Esophagus squamous epithelium (tissue), 4 donors: ENCODE results near the gene PIK3AP1.

ENCODE experiments used
- CTCF ChIP-seq, 6 experiments: fragments of 450-650 bp in 4 of 6; fragments of 200-600 bp in 2 of 6; sonication (generic) in 2 of 6; IDR thresholded peaks; one replicate each; pipeline ENCODE4 v1.5.1; 2016 to 2019; ENCODE audit warnings: antibody characterized with exemption in 6 of 6, mild to moderate bottlenecking in 4 of 6, moderate library complexity in 4 of 6
- POLR2A ChIP-seq, 4 donors: fragments of 450-650 bp; IDR thresholded peaks; one replicate each; pipeline ENCODE4 v1.6.1; 2017; ENCODE audit warnings: antibody characterized with exemption in 4 of 4, mild to moderate bottlenecking in 4 of 4, moderate library complexity in 3 of 4

- TF ChIP-seq CTCF (IDR thresholded peaks at IDR 0.05) (no peak), POLR2A (IDR thresholded peaks at IDR 0.05) (no peak)
Observed at GRCh38 chr10:96708456-96708855, 11.9 kb downstream of the PIK3AP1 start.
